PFSK-1 (cell line): Measurements from ENCODE around the gene BCL2L11.

Experiments used
- FOXP2 ChIP-seq: optimal IDR thresholded peaks from 2 replicates; pipeline ENCODE3; 2011; ENCODE audit warnings: borderline replicate concordance, control low read depth, inconsistent platforms; ENCODE audit not compliant: insufficient read depth; ENCODE audit errors: extremely low read length, extremely low read depth
- POLR2AphosphoS5 ChIP-seq: IDR thresholded peaks from 2 replicates; pipeline ENCODE4 v1.6.1; 2012; ENCODE audit warnings: low read depth, mild to moderate bottlenecking, control low read depth, low read length, moderate library complexity
- SIN3A ChIP-seq: IDR thresholded peaks from 2 replicates; pipeline ENCODE4 v1.6.1; 2012; ENCODE audit warnings: mild to moderate bottlenecking, low read length, moderate library complexity, borderline replicate concordance; ENCODE audit not compliant: insufficient read depth
- TAF1 ChIP-seq: IDR thresholded peaks from 2 replicates; pipeline ENCODE4 v1.6.1; 2012; ENCODE audit warnings: low read length, control low read depth, borderline replicate concordance; ENCODE audit not compliant: insufficient read depth
- TF ChIP-seq, protein P1 (sequence below), 2 experiments: IDR thresholded peaks; 2 replicates each; pipeline versions ENCODE4 v1.6.1 to v1.8.0; 2011 to 2012; ENCODE audit warnings: low read depth in 2 of 2, low read length in 2 of 2, control low read depth in 1 of 2, inconsistent platforms in 1 of 2, mild to moderate bottlenecking in 1 of 2, moderate library complexity in 1 of 2; ENCODE audit not compliant: insufficient read depth in 1 of 2

Gene BCL2L11

DNA sequence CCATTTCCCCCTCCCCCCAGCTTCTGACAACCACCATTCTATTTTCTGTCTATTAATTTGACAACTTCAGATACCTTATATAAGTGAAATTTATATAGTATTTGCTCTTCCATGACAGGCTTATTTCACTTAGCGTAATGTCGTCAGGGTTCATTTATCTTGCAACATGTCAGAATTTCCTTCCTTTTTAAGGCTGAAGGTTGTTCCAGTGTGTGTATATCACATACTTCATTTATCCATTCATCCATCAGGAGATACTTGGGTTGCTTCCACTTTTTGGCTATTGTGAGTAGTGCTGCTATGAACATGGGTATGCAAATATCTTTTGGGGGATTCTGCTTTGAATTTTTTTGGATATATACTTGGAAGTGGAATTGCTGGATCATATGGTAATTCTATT lies 7.4 kb downstream of the BCL2L11 start:
- TF ChIP-seq SIN3A = no peak
- TF ChIP-seq, protein P1, sequence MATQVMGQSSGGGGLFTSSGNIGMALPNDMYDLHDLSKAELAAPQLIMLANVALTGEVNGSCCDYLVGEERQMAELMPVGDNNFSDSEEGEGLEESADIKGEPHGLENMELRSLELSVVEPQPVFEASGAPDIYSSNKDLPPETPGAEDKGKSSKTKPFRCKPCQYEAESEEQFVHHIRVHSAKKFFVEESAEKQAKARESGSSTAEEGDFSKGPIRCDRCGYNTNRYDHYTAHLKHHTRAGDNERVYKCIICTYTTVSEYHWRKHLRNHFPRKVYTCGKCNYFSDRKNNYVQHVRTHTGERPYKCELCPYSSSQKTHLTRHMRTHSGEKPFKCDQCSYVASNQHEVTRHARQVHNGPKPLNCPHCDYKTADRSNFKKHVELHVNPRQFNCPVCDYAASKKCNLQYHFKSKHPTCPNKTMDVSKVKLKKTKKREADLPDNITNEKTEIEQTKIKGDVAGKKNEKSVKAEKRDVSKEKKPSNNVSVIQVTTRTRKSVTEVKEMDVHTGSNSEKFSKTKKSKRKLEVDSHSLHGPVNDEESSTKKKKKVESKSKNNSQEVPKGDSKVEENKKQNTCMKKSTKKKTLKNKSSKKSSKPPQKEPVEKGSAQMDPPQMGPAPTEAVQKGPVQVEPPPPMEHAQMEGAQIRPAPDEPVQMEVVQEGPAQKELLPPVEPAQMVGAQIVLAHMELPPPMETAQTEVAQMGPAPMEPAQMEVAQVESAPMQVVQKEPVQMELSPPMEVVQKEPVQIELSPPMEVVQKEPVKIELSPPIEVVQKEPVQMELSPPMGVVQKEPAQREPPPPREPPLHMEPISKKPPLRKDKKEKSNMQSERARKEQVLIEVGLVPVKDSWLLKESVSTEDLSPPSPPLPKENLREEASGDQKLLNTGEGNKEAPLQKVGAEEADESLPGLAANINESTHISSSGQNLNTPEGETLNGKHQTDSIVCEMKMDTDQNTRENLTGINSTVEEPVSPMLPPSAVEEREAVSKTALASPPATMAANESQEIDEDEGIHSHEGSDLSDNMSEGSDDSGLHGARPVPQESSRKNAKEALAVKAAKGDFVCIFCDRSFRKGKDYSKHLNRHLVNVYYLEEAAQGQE (IDR thresholded peaks at IDR 0.05; ENCODE audit: insufficient read depth in 1 of 2, low read depth in 2 of 2, low read length in 2 of 2) = no peak
- no peak for TF ChIP-seq POLR2AphosphoS5
- no peak for TF ChIP-seq FOXP2
- TF ChIP-seq TAF1 = no peak

DNA sequence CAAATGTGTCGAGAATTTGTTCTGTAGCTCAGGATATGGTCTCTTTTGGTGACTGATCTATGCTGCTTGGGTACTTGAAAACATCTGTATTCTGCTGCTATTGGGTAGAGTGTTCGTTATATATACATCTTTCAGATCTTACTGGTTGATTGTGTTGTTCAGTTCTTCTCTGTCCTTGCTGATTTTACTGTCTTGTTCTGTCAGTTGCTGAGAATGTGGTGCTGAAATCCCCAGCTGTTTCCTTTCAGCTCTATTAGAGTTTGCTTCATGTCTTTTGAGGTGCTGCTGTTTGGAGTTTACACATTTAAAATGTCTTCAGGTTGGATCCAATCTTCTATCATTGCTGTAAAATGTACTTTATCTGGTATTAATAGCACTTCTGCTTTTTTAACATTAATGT lies 12.9 kb downstream of the BCL2L11 start:
- TF ChIP-seq FOXP2 = no peak
- no peak for TF ChIP-seq SIN3A
- TF ChIP-seq TAF1 = no peak
- TF ChIP-seq POLR2AphosphoS5 = no peak
- TF ChIP-seq, protein P1 (IDR thresholded peaks at IDR 0.05; ENCODE audit: insufficient read depth in 1 of 2, low read depth in 2 of 2, low read length in 2 of 2) = no peak

DNA sequence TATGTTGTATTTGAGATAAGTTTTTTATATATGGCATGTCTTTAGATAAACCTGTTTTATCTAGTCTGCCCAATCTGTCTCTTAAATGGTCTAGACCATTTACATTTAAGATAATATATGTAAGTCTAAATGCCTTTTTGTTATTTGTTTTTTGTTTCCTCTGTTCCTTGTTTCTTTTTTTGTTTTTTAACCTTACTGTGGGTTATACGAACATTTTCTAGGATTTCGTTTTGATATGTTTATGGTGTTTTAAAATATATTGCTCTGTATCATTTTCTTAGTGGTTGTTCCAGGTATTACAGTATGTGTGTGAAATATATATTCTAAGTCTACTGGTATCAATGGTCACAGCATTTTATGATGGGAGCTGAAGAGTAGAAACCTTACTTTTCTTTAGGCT lies 13.3 kb downstream of the BCL2L11 start:
- TF ChIP-seq, protein P1 (IDR thresholded peaks at IDR 0.05; ENCODE audit: insufficient read depth in 1 of 2, low read depth in 2 of 2, low read length in 2 of 2) = no peak
- TF ChIP-seq POLR2AphosphoS5 (no peak), SIN3A (no peak), FOXP2 (no peak), TAF1 (no peak)

DNA sequence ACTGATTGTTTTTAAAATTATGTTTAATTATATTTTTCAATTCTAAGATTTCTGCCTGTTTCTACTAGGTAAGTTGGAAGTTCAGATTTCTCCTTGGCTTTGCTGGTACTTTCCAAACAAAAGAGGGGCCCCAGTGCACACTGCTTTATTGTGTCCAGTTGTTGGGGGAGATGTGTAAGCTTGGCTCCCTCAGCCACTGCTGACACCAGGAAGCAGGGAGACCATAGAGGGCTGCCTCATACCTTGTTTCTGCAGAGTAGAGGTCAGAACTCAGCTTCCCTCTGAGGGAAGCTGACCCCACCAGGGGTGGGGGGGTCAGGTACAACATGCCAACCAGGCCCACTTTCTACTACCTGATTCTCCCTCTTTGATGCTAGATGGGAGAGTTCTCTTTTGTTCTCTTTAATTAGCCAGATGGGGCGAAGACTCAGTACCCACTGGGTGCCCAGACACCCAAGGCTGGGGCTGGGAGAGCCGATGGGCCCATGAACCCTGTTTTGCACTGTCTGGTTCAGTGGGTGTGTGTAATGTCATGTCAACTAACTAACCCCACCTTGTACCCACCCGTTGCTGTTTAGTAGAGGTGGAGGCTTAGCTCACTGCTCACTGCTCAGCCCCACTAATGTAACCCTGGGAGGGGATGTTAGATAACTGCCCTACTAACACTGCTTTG lies 14.7 kb downstream of the BCL2L11 start:
- TF ChIP-seq FOXP2 = no peak
- no peak for TF ChIP-seq SIN3A
- TF ChIP-seq TAF1 = no peak
- TF ChIP-seq, protein P1 (IDR thresholded peaks at IDR 0.05; ENCODE audit: insufficient read depth in 1 of 2, low read depth in 2 of 2, low read length in 2 of 2) = no peak
- no peak for TF ChIP-seq POLR2AphosphoS5

DNA sequence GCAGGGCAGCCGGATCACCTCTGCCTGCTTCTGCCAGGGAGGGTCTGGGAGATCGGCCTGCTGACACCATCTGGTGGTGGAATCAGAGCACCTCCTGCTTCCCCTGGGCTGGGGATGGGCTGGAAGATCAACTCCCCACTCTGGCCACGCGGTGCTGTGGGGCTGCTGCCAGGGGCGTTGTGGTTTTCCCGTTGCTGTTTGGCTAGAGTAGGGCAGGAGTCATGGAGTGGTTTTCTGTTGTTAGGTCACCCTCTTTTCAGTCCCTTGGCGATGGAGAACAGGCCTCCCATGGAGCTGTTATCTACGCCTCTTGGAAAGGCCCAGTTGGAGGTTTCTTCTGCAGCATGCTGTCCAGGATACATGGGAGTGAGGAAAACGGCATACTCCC lies 15.2 kb downstream of the BCL2L11 start:
- TF ChIP-seq SIN3A (no peak), POLR2AphosphoS5 (no peak), FOXP2 (no peak), TAF1 (no peak)
- TF ChIP-seq, protein P1 (IDR thresholded peaks at IDR 0.05; ENCODE audit: insufficient read depth in 1 of 2, low read depth in 2 of 2, low read length in 2 of 2) = no peak
